Neuronal stem cell (in vitro differentiated cells): Measurements from ENCODE around the gene PRKN.
A peak's percentile ranks its signal among the peaks of the same experiment; 100 is the strongest.

Experiments used
- DNase-seq: peaks from one replicate; pipeline ENCODE4 v3.0.0-alpha.2; 2013; ENCODE audit warnings: low spot score
- H2AFZ ChIP-seq: one replicate; pipeline ENCODE4 v1.6.1; 2013; ENCODE audit warnings: mild to moderate bottlenecking, low read length, inconsistent platforms
- H2AK5ac ChIP-seq: 2 replicates; pipeline ENCODE4 v1.6.1; 2013; ENCODE audit warnings: low read depth, mild to moderate bottlenecking, inconsistent platforms, low read length, moderate library complexity, mixed read lengths
- H2BK120ac ChIP-seq: 2 replicates; pipeline ENCODE4 v1.6.1; 2013; ENCODE audit warnings: low read depth, mild to moderate bottlenecking, inconsistent platforms, low read length, moderate library complexity, mixed read lengths
- H2BK12ac ChIP-seq: one replicate; pipeline ENCODE4 v1.6.1; 2013; ENCODE audit warnings: low read length, inconsistent platforms
- H2BK15ac ChIP-seq: 2 replicates; pipeline ENCODE4 v1.6.1; 2013; ENCODE audit warnings: mild to moderate bottlenecking, low read length, inconsistent platforms, mixed read lengths
- H2BK5ac ChIP-seq: one replicate; pipeline ENCODE4 v1.6.1; 2013; ENCODE audit warnings: inconsistent platforms, mild to moderate bottlenecking, low read length, moderate library complexity
- H3K14ac ChIP-seq: one replicate; pipeline ENCODE4 v1.6.1; 2013; ENCODE audit warnings: low read length, inconsistent platforms
- H3K18ac ChIP-seq: 2 replicates; pipeline ENCODE4 v1.6.1; 2013; ENCODE audit warnings: low read length, inconsistent platforms
- H3K23ac ChIP-seq: 2 replicates; pipeline ENCODE4 v1.6.1; 2013; ENCODE audit warnings: low read depth, mild to moderate bottlenecking, mixed read lengths, low read length, inconsistent platforms; ENCODE audit not compliant: poor library complexity
- H3K27ac ChIP-seq: replicated peaks from 3 replicates; pipeline ENCODE4 v1.5.1; 2013; ENCODE audit warnings: low read length, inconsistent platforms
- H3K27me3 ChIP-seq, 3 experiments: 2 replicates each; pipeline ENCODE4 v1.6.1; 2013; ENCODE audit warnings: low read length in 3 of 3, mild to moderate bottlenecking in 2 of 3, inconsistent platforms in 1 of 3, low read depth in 1 of 3, mixed read lengths in 1 of 3, moderate library complexity in 1 of 3; ENCODE audit not compliant: control insufficient read depth in 3 of 3, insufficient read depth in 3 of 3
- H3K36me3 ChIP-seq, 2 donors: replicated peaks in 1 of 2; 2 replicates each; pipeline ENCODE4 v1.6.1; 2013; ENCODE audit warnings: low read length in 2 of 2; ENCODE audit not compliant: control insufficient read depth in 2 of 2, insufficient read depth in 2 of 2
- H3K4ac ChIP-seq: 2 replicates; pipeline ENCODE4 v1.6.1; 2013; ENCODE audit warnings: inconsistent platforms, mild to moderate bottlenecking, low read length, moderate library complexity
- H3K4me1 ChIP-seq, 2 donors: 1 replicate in 1 of 2; 2 replicates in 1 of 2; pipeline ENCODE4 v1.6.1; 2013; ENCODE audit warnings: low read length in 2 of 2, low read depth in 1 of 2; ENCODE audit not compliant: control insufficient read depth in 2 of 2, insufficient read depth in 1 of 2
- H3K4me2 ChIP-seq: one replicate; pipeline ENCODE4 v1.6.1; 2013; ENCODE audit warnings: mild to moderate bottlenecking, low read length, inconsistent platforms; ENCODE audit not compliant: insufficient read depth, poor library complexity, severe bottlenecking
- H3K4me3 ChIP-seq, 2 donors: 2 replicates each; pipeline ENCODE4 v1.5.1; 2013; ENCODE audit warnings: low read length in 2 of 2, mild to moderate bottlenecking in 2 of 2, inconsistent platforms in 1 of 2, moderate library complexity in 1 of 2
- H3K79me1 ChIP-seq: one replicate; pipeline ENCODE4 v1.6.1; 2013; ENCODE audit warnings: low read depth, mild to moderate bottlenecking, inconsistent platforms, low read length, moderate library complexity
- H3K9ac ChIP-seq: one replicate; pipeline ENCODE4 v1.6.1; 2013; ENCODE audit warnings: mild to moderate bottlenecking, low read depth, low read length, inconsistent platforms; ENCODE audit not compliant: poor library complexity
- H3K9me3 ChIP-seq, 2 donors: replicated peaks in 1 of 2; 2 replicates each; pipeline versions ENCODE3 to v1.6.1; 2013; ENCODE audit warnings: low read length in 2 of 2, mild to moderate bottlenecking in 2 of 2, inconsistent platforms in 1 of 2, low read depth in 1 of 2, mixed read lengths in 1 of 2, moderate library complexity in 1 of 2; ENCODE audit not compliant: control insufficient read depth in 2 of 2, insufficient read depth in 1 of 2
- H4K8ac ChIP-seq: one replicate; pipeline ENCODE4 v1.6.1; 2013; ENCODE audit warnings: low read depth, mild to moderate bottlenecking, inconsistent platforms, low read length, moderate library complexity
- H4K91ac ChIP-seq: one replicate; pipeline ENCODE4 v1.6.1; 2013; ENCODE audit warnings: low read length, low read depth, mild to moderate bottlenecking, inconsistent platforms; ENCODE audit not compliant: poor library complexity
- WGBS, 2 donors: extraction: QIAGEN DNeasy Blood & Tissue Kit; methylation state at CpG; one replicate each; pipeline ENCODE4 v1.1.7; 2013; ENCODE audit warnings: missing lambda C conversion rate in 2 of 2, mixed read lengths in 1 of 2; ENCODE audit not compliant: insufficient read length in 2 of 2, insufficient replicate concordance in 1 of 2; ENCODE audit errors: extremely low coverage in 2 of 2; 5-methylcytosine and 5-hydroxymethylcytosine counted together

Gene PRKN

GRCh38 chr6:161543684-161544309 lies 1183.8 kb downstream of the PRKN start:
- Histone ChIP-seq H3K4me2 (no peak overlapping the region), H3K4me1 (peaks cover 1 to 15% of the 10 kb centered on the region in 2 donors), H3K23ac (no peak overlapping the region), H2AK5ac (no peak overlapping the region), H3K9ac (no peak overlapping the region), H3K4ac (no peak overlapping the region), H3K36me3 (no peaks in the 10 kb centered on the region), H4K8ac (no peak overlapping the region), H2AFZ (no peak overlapping the region), H2BK120ac (no peak overlapping the region), H4K91ac (no peak overlapping the region), H3K9me3 (no peaks in the 10 kb centered on the region), H3K27ac (no peak overlapping the region), H3K14ac (no peak overlapping the region), H2BK12ac (no peak overlapping the region), H2BK5ac (no peak overlapping the region), H3K27me3 (no peaks in the 10 kb centered on the region), H2BK15ac (no peak overlapping the region), H3K18ac (no peak overlapping the region), H3K4me3 (no peak overlapping the region), H3K79me1 (no peaks in the 10 kb centered on the region)
- DNase-seq, result no peak
- WGBS, 2 donors, result no CpG with 5 or more reads among the region's 4 CpGs

GRCh38 chr6:161542346-161542980 lies 1185.1 kb downstream of the PRKN start:
- Histone ChIP-seq H2AFZ (no peak overlapping the region), H4K91ac (no peak overlapping the region), H3K36me3 (no peaks in the 10 kb centered on the region), H3K4me1 (peaks cover under 1 to 2% of the 10 kb centered on the region in 2 donors), H3K79me1 (no peaks in the 10 kb centered on the region), H3K4me2 (no peak overlapping the region), H3K14ac (no peak overlapping the region), H4K8ac (no peak overlapping the region), H3K4ac (no peak overlapping the region), H2BK120ac (no peak overlapping the region), H2BK15ac (no peak overlapping the region), H3K23ac (no peak overlapping the region), H2AK5ac (no peak overlapping the region), H3K9ac (no peak overlapping the region), H2BK12ac (no peak overlapping the region), H3K9me3 (no peaks in the 10 kb centered on the region), H3K18ac (no peak overlapping the region), H2BK5ac (no peak overlapping the region), H3K27me3 (no peaks in the 10 kb centered on the region), H3K4me3 (no peak overlapping the region), H3K27ac (no peak overlapping the region)
- DNase-seq, result no peak
- no CpG with 5 or more reads among the region's 4 CpGs for WGBS, 2 donors

DNA sequence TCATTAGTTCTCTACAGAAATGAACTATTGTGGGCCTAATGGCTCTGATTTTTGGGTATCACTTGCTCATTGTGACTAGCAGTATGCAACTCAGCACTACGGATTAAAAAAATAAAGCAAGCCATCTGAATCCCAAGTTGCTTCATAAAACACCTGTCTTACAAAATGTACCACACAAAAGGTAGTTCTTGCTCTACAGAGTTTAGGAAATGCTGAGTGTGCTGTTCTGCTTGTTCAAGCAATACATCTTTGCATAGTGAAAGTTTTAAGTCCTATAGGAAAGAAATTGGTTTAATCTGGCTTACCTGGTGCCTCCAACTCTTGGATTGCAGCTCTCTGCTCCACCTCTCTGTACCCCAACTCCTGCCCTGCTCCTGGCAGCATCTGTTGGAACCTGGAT lies 1187.0 kb downstream of the PRKN start:
- no peak overlapping the region for H2AFZ ChIP-seq
- H3K27me3 ChIP-seq, result no peaks in the 10 kb centered on the region
- H3K4ac ChIP-seq, result no peak overlapping the region
- no peak overlapping the region for H3K27ac ChIP-seq
- no peak overlapping the region for H3K18ac ChIP-seq
- no peak overlapping the region for H4K91ac ChIP-seq
- H2BK5ac ChIP-seq, result no peak overlapping the region
- no peaks in the 10 kb centered on the region for H3K36me3 ChIP-seq
- H2BK120ac ChIP-seq, result no peak overlapping the region
- H4K8ac ChIP-seq, result no peak overlapping the region
- H3K4me3 ChIP-seq, result no peak overlapping the region
- DNase-seq, result no peak
- no peak overlapping the region for H3K4me2 ChIP-seq
- H3K4me1 ChIP-seq, result no peaks in the 10 kb centered on the region
- H2AK5ac ChIP-seq, result no peak overlapping the region
- H3K9me3 ChIP-seq, result no peaks in the 10 kb centered on the region
- no peak overlapping the region for H3K14ac ChIP-seq
- H2BK12ac ChIP-seq, result no peak overlapping the region
- H2BK15ac ChIP-seq, result no peak overlapping the region
- H3K9ac ChIP-seq, result no peak overlapping the region
- no peaks in the 10 kb centered on the region for H3K79me1 ChIP-seq
- no CpG with 5 or more reads among the region's 1 CpG for WGBS, 2 donors
- H3K23ac ChIP-seq, result no peak overlapping the region

DNA sequence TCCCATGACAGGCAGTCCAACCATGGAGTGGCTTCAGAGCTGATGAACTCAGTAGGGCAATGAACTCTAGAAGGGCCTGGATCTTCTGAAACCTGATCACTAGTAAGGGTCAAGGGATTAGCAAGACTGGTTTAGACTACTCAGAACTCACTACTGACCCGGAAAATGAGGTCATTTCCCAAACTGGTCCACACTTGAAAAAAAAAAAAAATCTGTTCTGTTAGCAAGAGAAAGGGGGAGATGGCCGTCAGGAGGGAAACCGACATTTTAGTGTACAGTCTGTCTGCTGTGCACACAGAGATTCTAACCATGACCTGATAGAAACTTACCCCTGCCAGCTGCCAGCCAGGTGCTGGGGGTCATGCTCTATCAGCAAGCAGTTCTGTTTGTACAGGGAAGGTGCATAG lies 1191.3 kb downstream of the PRKN start:
- Histone ChIP-seq H3K27me3 (no peaks in the 10 kb centered on the region), H3K79me1 (no peaks in the 10 kb centered on the region), H2BK120ac (no peak overlapping the region), H3K4me1 (no peaks in the 10 kb centered on the region), H3K36me3 (no peaks in the 10 kb centered on the region), H3K4me2 (no peak overlapping the region), H2BK15ac (no peak overlapping the region), H2BK12ac (no peak overlapping the region), H4K8ac (no peak overlapping the region), H3K9ac (no peak overlapping the region), H3K18ac (no peak overlapping the region), H3K14ac (no peak overlapping the region), H3K9me3 (no peaks in the 10 kb centered on the region), H3K4me3 (no peak overlapping the region), H3K23ac (no peak overlapping the region), H2BK5ac (no peak overlapping the region), H2AK5ac (no peak overlapping the region), H4K91ac (no peak overlapping the region), H2AFZ (no peak overlapping the region), H3K27ac (no peak overlapping the region), H3K4ac (no peak overlapping the region)
- no CpG with 5 or more reads among the region's 3 CpGs for WGBS, 2 donors
- DNase-seq, result peak; percentile 9
